WTC11 (cell line): ENCODE results near the gene LAPTM4A. TPM values are rescaled to one million over a fixed set of nuclear protein-coding genes. Genes with fewer than 3 reads are reported as not detected.
A peak's percentile ranks its signal among the peaks of the same experiment; 100 is the strongest.

Experiments used
- AR ChIP-seq: fragments of 250-450 bp; sonication (Bioruptor Pico); IDR thresholded peaks from 2 replicates; pipeline ENCODE4 v1.9.0; 2021; ENCODE audit warnings: mild to moderate bottlenecking
- ARID4B ChIP-seq: sonication (generic); formaldehyde crosslinking; IDR thresholded peaks from 2 replicates; pipeline ENCODE4 v1.8.0; 2023; ENCODE audit warnings: missing genetic modification reagents, mild to moderate bottlenecking, borderline replicate concordance
- CREB1 ChIP-seq: sonication (generic); formaldehyde crosslinking; IDR thresholded peaks from 2 replicates; pipeline ENCODE4 v1.8.0; 2023; ENCODE audit warnings: mild to moderate bottlenecking, missing genetic modification reagents
- CTCF ChIP-seq: fragments of 200-600 bp; IDR thresholded peaks from 2 replicates; pipeline ENCODE4 v1.8.0; 2022; ENCODE audit warnings: antibody characterized with exemption
- ELF4 ChIP-seq: sonication (generic); formaldehyde crosslinking; IDR thresholded peaks from 2 replicates; pipeline ENCODE4 v1.8.1; 2022; ENCODE audit warnings: low read depth, mild to moderate bottlenecking, moderate library complexity, missing genetic modification reagents
- FOXK1 ChIP-seq: sonication (generic); formaldehyde crosslinking; IDR thresholded peaks from 2 replicates; pipeline ENCODE4 v1.8.0; 2022; ENCODE audit warnings: mild to moderate bottlenecking, moderate library complexity, missing genetic modification reagents
- GABPB1 ChIP-seq: sonication (generic); formaldehyde crosslinking; IDR thresholded peaks from 2 replicates; pipeline ENCODE4 v1.8.1; 2023; ENCODE audit warnings: mild to moderate bottlenecking, missing genetic modification reagents
- HMGXB4 ChIP-seq: sonication (generic); formaldehyde crosslinking; IDR thresholded peaks from 2 replicates; pipeline ENCODE4 v1.8.1; 2023; ENCODE audit warnings: mild to moderate bottlenecking, moderate library complexity, missing genetic modification reagents
- NR2C2 ChIP-seq: sonication (generic); formaldehyde crosslinking; IDR thresholded peaks from 2 replicates; pipeline ENCODE4 v1.8.0; 2022; ENCODE audit warnings: mild to moderate bottlenecking, missing genetic modification reagents
- TEAD4 ChIP-seq: sonication (generic); formaldehyde crosslinking; IDR thresholded peaks from 2 replicates; pipeline ENCODE4 v1.8.0; 2022; ENCODE audit warnings: mild to moderate bottlenecking, missing genetic modification reagents
- ZNF138 ChIP-seq: sonication (generic); formaldehyde crosslinking; conservative IDR thresholded peaks from 2 replicates; pipeline ENCODE4 v1.8.1; 2022; ENCODE audit warnings: mild to moderate bottlenecking, moderate library complexity, missing genetic modification reagents
- ZNF219 ChIP-seq: sonication (generic); formaldehyde crosslinking; IDR thresholded peaks from 2 replicates; pipeline ENCODE4 v1.8.0; 2023; ENCODE audit warnings: missing genetic modification reagents, mild to moderate bottlenecking, borderline replicate concordance
- ZNF263 ChIP-seq: sonication (generic); formaldehyde crosslinking; IDR thresholded peaks from 2 replicates; pipeline ENCODE4 v1.8.1; 2022; ENCODE audit warnings: low read depth, mild to moderate bottlenecking, moderate library complexity, missing genetic modification reagents
- ZNF671 ChIP-seq: fragments of 250-450 bp; sonication (Bioruptor Pico); IDR thresholded peaks from 2 replicates; pipeline ENCODE4 v1.8.0; 2021; ENCODE audit warnings: mild to moderate bottlenecking
- total RNA-seq: library from RNA; stranded (reverse); gene quantifications from 3 replicates; pipeline ENCODE4 v1.2.3, GENCODE V29; 2021
- TF ChIP-seq, protein P1 (sequence below): fragments of 250-450 bp; sonication (Bioruptor Pico); IDR thresholded peaks from 2 replicates; pipeline ENCODE4 v1.9.0; 2021; ENCODE audit warnings: moderate library complexity, mild to moderate bottlenecking, inconsistent platforms, borderline replicate concordance
- TF ChIP-seq, protein P2 (sequence below): sonication (generic); formaldehyde crosslinking; IDR thresholded peaks from 2 replicates; pipeline ENCODE4 v1.8.1; 2022; ENCODE audit warnings: mild to moderate bottlenecking, moderate library complexity, missing genetic modification reagents
- TF ChIP-seq, protein P3 (sequence below): sonication (generic); formaldehyde crosslinking; conservative IDR thresholded peaks from 2 replicates; pipeline ENCODE4 v1.8.1; 2022; ENCODE audit warnings: mild to moderate bottlenecking, missing genetic modification reagents
- TF ChIP-seq, protein P4 (sequence below): sonication (generic); formaldehyde crosslinking; IDR thresholded peaks from 2 replicates; pipeline ENCODE4 v1.8.1; 2023; ENCODE audit warnings: mild to moderate bottlenecking, missing genetic modification reagents
- TF ChIP-seq, protein P5 (sequence below): sonication (generic); formaldehyde crosslinking; IDR thresholded peaks from 2 replicates; pipeline ENCODE4 v1.8.0; 2022; ENCODE audit warnings: mild to moderate bottlenecking, missing genetic modification reagents
- TF ChIP-seq, protein P6 (sequence below): sonication (generic); formaldehyde crosslinking; IDR thresholded peaks from 2 replicates; pipeline ENCODE4 v1.8.0; 2022; ENCODE audit warnings: mild to moderate bottlenecking, missing genetic modification reagents

LAPTM4A gene
- total RNA-seq, 1 experiment from 2014 or later: 163 TPM

DNA sequence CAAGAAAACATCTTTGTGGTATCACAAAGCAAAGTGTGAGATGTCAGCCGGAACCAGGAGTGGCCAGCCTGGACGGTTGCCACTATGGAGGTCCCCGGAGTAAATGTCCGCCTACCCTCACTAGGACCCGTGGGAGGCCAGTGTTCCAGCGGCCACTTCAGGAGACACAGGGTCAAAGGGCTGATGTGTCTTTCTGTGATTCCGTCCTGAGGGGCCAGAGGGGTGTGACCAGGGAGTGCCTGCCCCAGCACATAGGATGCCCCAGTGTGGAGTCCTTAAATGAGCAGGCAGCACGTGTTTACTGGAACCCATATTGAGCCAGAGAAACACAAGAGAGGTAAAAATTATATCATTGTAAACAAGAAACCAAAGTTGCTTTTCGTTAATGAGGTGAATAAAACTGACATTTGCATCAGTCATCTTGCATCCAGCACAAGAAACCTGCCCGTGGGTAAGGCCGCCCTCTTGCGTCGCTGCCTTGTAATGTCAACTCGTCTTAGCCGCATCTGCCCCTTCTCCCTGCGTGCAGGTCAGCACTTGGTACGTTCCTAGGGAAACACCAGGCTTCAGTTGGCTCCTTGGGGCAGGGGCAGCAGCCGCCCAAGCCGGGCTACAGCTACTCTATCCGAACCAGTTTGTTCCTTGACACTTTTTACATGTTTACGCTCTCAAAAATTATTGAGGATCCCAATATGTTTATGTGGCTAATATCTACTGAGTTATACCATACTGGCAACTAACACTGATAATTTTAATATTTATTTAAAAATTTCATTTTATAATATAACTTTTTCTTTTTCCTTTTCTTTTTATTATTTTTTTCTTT is 46.7 kb upstream of the LAPTM4A start (continued):
- TF ChIP-seq AR (CRISPR knock-in tag): no peak
- TF ChIP-seq TEAD4 (CRISPR knock-in tag): no peak
- peak; percentile 60; the same call in 1 of the 2 replicates for TF ChIP-seq GABPB1 (CRISPR knock-in tag)
- no peak for TF ChIP-seq ZNF138 (CRISPR knock-in tag)
- peak; percentile 66 for TF ChIP-seq CTCF
- no peak for TF ChIP-seq ELF4 (CRISPR knock-in tag)
- no peak for TF ChIP-seq ZNF263 (CRISPR knock-in tag)
- no peak for TF ChIP-seq ARID4B (CRISPR knock-in tag)
- TF ChIP-seq HMGXB4 (CRISPR knock-in tag): 0 out of 2 replicates have a peak, but pooled peaks have one; percentile 51
- TF ChIP-seq, protein P1, sequence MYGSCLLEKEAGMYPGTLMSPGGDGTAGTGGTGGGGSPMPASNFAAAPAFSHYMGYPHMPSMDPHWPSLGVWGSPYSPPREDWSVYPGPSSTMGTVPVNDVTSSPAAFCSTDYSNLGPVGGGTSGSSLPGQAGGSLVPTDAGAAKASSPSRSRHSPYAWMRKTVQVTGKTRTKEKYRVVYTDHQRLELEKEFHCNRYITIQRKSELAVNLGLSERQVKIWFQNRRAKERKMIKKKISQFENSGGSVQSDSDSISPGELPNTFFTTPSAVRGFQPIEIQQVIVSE (CRISPR knock-in tag): no peak
- TF ChIP-seq, protein P2, sequence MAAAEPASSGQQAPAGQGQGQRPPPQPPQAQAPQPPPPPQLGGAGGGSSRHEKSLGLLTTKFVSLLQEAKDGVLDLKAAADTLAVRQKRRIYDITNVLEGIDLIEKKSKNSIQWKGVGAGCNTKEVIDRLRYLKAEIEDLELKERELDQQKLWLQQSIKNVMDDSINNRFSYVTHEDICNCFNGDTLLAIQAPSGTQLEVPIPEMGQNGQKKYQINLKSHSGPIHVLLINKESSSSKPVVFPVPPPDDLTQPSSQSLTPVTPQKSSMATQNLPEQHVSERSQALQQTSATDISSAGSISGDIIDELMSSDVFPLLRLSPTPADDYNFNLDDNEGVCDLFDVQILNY (CRISPR knock-in tag): no peak
- TF ChIP-seq FOXK1 (CRISPR knock-in tag): no peak
- TF ChIP-seq NR2C2 (CRISPR knock-in tag): no peak
- TF ChIP-seq, protein P3, sequence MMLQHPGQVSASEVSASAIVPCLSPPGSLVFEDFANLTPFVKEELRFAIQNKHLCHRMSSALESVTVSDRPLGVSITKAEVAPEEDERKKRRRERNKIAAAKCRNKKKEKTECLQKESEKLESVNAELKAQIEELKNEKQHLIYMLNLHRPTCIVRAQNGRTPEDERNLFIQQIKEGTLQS (CRISPR knock-in tag): no peak
- TF ChIP-seq ZNF219 (CRISPR knock-in tag): no peak
- TF ChIP-seq, protein P4, sequence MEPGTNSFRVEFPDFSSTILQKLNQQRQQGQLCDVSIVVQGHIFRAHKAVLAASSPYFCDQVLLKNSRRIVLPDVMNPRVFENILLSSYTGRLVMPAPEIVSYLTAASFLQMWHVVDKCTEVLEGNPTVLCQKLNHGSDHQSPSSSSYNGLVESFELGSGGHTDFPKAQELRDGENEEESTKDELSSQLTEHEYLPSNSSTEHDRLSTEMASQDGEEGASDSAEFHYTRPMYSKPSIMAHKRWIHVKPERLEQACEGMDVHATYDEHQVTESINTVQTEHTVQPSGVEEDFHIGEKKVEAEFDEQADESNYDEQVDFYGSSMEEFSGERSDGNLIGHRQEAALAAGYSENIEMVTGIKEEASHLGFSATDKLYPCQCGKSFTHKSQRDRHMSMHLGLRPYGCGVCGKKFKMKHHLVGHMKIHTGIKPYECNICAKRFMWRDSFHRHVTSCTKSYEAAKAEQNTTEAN (CRISPR knock-in tag): no peak
- TF ChIP-seq ZNF671 (CRISPR knock-in tag): no peak
- TF ChIP-seq CREB1 (CRISPR knock-in tag): no peak
- TF ChIP-seq, protein P5, sequence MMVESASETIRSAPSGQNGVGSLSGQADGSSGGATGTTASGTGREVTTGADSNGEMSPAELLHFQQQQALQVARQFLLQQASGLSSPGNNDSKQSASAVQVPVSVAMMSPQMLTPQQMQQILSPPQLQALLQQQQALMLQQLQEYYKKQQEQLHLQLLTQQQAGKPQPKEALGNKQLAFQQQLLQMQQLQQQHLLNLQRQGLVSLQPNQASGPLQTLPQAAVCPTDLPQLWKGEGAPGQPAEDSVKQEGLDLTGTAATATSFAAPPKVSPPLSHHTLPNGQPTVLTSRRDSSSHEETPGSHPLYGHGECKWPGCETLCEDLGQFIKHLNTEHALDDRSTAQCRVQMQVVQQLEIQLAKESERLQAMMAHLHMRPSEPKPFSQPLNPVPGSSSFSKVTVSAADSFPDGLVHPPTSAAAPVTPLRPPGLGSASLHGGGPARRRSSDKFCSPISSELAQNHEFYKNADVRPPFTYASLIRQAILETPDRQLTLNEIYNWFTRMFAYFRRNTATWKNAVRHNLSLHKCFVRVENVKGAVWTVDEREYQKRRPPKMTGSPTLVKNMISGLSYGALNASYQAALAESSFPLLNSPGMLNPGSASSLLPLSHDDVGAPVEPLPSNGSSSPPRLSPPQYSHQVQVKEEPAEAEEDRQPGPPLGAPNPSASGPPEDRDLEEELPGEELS (CRISPR knock-in tag): no peak
- TF ChIP-seq, protein P6, sequence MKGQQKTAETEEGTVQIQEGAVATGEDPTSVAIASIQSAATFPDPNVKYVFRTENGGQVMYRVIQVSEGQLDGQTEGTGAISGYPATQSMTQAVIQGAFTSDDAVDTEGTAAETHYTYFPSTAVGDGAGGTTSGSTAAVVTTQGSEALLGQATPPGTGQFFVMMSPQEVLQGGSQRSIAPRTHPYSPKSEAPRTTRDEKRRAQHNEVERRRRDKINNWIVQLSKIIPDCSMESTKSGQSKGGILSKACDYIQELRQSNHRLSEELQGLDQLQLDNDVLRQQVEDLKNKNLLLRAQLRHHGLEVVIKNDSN (CRISPR knock-in tag): no peak
